Measurements from ENCODE around the gene LGALS12. TPM values are rescaled to one million over a fixed set of nuclear protein-coding genes. Genes with fewer than 3 reads are reported as not detected.

Gene LGALS12
- total and polyA plus RNA-seq, 2 of the 13 experiments (the other 11 are each of a cell fraction or from before 2014, with no cell fraction given) = not detected

- Histone ChIP-seq H3K4me1 (ENCODE audit: insufficient read depth, low read length) (peaks cover 26% of the 10 kb centered on the region), H3K9ac (ENCODE audit: insufficient read depth, low read depth, low read length) (no peak overlapping the region), H3K36me3 (replicated peaks in 1 of 2; ENCODE audit: control insufficient read depth in 1 of 2, insufficient read depth in 2 of 2, low read length in 2 of 2) (no peaks in the 10 kb centered on the region), H2AFZ (ENCODE audit: low read length) (no peak overlapping the region), H4K20me1 (ENCODE audit: insufficient read depth, low read length) (no peaks in the 10 kb centered on the region), H3K79me2 (ENCODE audit: insufficient read depth, low read length) (no peaks in the 10 kb centered on the region), H3K4me3 (replicated peaks in 1 of 3; ENCODE audit: insufficient read depth in 1 of 3, low read depth in 2 of 3, low read length in 3 of 3) (no peak overlapping the region), H3K27me3 (ENCODE audit: control insufficient read depth in 1 of 2, insufficient read depth in 2 of 2, low read length in 2 of 2) (0 out of 5 replicates have a peak, but pooled peaks cover 0 to 17% of the 10 kb centered on the region in 2 experiments), H3K27ac (ENCODE audit: extremely low read length, insufficient read depth, low read length) (no peak overlapping the region), H3K4me2 (ENCODE audit: low read depth, low read length) (peak overlapping the region; percentile 49; the same call in 1 of the 2 replicates), H3K9me3 (ENCODE audit: low read length) (no peaks in the 10 kb centered on the region)
- ChIA-PET POLR2A (no interaction called here), CTCF (ENCODE audit: low intra/inter-chr PET ratio, low total read pairs) (no interaction called here)
- DNase-seq (ENCODE audit: low spot score) (no peak), ATAC-seq (no peak), FAIRE-seq (no peak)
- WGBS (ENCODE audit: low lambda C conversion rate) = 30% methylated on average over 5 of the region's 5 CpGs
- TF ChIP-seq ZNF720 (CRISPR knock-in tag; IDR thresholded peaks at IDR 0.05) (no peak), MAX (IDR thresholded peaks at IDR 0.05) (no peak), REXO4 (CRISPR knock-in tag; IDR thresholded peaks at IDR 0.05; ENCODE audit: borderline replicate concordance) (no peak), ZNF180 (CRISPR knock-in tag; IDR thresholded peaks at IDR 0.05; ENCODE audit: borderline replicate concordance, low read depth) (no peak), TCF7L2 (IDR thresholded peaks at IDR 0.05; ENCODE audit: low read depth, low read length) (no peak), TAF15 (IDR thresholded peaks at IDR 0.05; ENCODE audit: low read depth, low read length, poor library complexity, severe bottlenecking) (no peak)
- intact Hi-C loops (cut with micrococcal nuclease; ENCODE audit: unreplicated experiment) = no loop called here
- in situ Hi-C loops (cut with HindIII; ENCODE audit: extremely low pct_ligation_motif_present, low pct_unique_long_range_greater_than_20kb) = no loop called here
- BruUV-seq (replicated peaks) = no TSS peak
These were observed 29.1 kb downstream of the LGALS12 start for GRCh38 chr11:63534895-63535461.

GRCh38 chr11:63535734-63536133 lies 29.9 kb downstream of the LGALS12 start:
- intact Hi-C loops (cut with micrococcal nuclease; ENCODE audit: unreplicated experiment) = no loop called here

More at GRCh38 chr11:63535734-63536133, 29.9 kb downstream of the LGALS12 start:
- TF ChIP-seq BORCS8-MEF2B (CRISPR knock-in tag; IDR thresholded peaks at IDR 0.05) (no peak), ZNF674 (CRISPR knock-in tag; IDR thresholded peaks at IDR 0.05; ENCODE audit: low read depth) (no peak), ZNF598 (CRISPR knock-in tag; IDR thresholded peaks at IDR 0.05; ENCODE audit: borderline replicate concordance) (no peak), AFF4 (CRISPR knock-in tag; IDR thresholded peaks at IDR 0.05) (no peak), ZZZ3 (CRISPR knock-in tag; IDR thresholded peaks at IDR 0.05; ENCODE audit: borderline replicate concordance) (no peak)
- H3K36me3 ChIP-seq (replicated peaks in 1 of 2; ENCODE audit: control insufficient read depth in 1 of 2, insufficient read depth in 2 of 2, low read length in 2 of 2) = no peaks in the 10 kb centered on the region
- BruUV-seq (replicated peaks) = no TSS peak
- no peak overlapping the region for H3K4me3 ChIP-seq (replicated peaks in 1 of 3; ENCODE audit: insufficient read depth in 1 of 3, low read depth in 2 of 3, low read length in 3 of 3)
- ChIA-PET CTCF (ENCODE audit: low intra/inter-chr PET ratio, low total read pairs) (no interaction called here), POLR2A (no interaction called here)
- no peak overlapping the region for H3K27ac ChIP-seq (ENCODE audit: extremely low read length, insufficient read depth, low read length)
- no peak overlapping the region for H2AFZ ChIP-seq (ENCODE audit: low read length)
- no peaks in the 10 kb centered on the region for H3K9me3 ChIP-seq (ENCODE audit: low read length)
- in situ Hi-C loops (cut with HindIII; ENCODE audit: extremely low pct_ligation_motif_present, low pct_unique_long_range_greater_than_20kb) = no loop called here
- H4K20me1 ChIP-seq (ENCODE audit: insufficient read depth, low read length) = no peaks in the 10 kb centered on the region
- H3K4me2 ChIP-seq (ENCODE audit: low read depth, low read length) = no peak overlapping the region
- H3K79me2 ChIP-seq (ENCODE audit: insufficient read depth, low read length) = no peaks in the 10 kb centered on the region
- 57% methylated on average over 1 of the region's 1 CpG for WGBS (ENCODE audit: low lambda C conversion rate)
- H3K27me3 ChIP-seq (ENCODE audit: control insufficient read depth in 1 of 2, insufficient read depth in 2 of 2, low read length in 2 of 2) = peaks cover 0 to 17% of the 10 kb centered on the region in 2 experiments; a peak in 1 of 5 replicates
- FAIRE-seq = no peak
- no peak overlapping the region for H3K9ac ChIP-seq (ENCODE audit: insufficient read depth, low read depth, low read length)
- no peak for ATAC-seq
- DNase-seq (ENCODE audit: low spot score) = no peak
- H3K4me1 ChIP-seq (ENCODE audit: insufficient read depth, low read length) = peaks cover 26% of the 10 kb centered on the region
